A549 (cell line): Measurements from ENCODE around the gene PLEKHG7. TPM values are rescaled to one million over a fixed set of nuclear protein-coding genes. Genes with fewer than 3 reads are reported as not detected.

Experiments used
- ATAC-seq, 2 experiments: fragments of 200-7000 bp in 1 of 2; fragments of >200 bp in 1 of 2; cut with Nextera tagmentation in 1 of 2; cut with Tn5 transposase in 1 of 2; 3 replicates each; pipeline versions ENCODE4 v1.8.0 to v1.9.1; 2018 to 2020; ENCODE audit warnings: mild to moderate bottlenecking in 1 of 2, moderate library complexity in 1 of 2
- CTCF ChIA-PET: fragments of 300-600 bp; sonication (Branson Sonifier 250); formaldehyde crosslinking; extraction: SDS; loops from one replicate; lab custom pipeline; 2021; ENCODE audit warnings: antibody characterized with exemption, inconsistent platforms; lab: Yijun Ruan, JAX
- POLR2A ChIA-PET: fragments of 350-600 bp; formaldehyde crosslinking; extraction: SDS; loops from one replicate; lab custom pipeline; 2021; ENCODE audit warnings: antibody characterized with exemption, inconsistent platforms; lab: Yijun Ruan, JAX
- DNase-seq, 2 experiments: peaks; one replicate each; pipeline versions ENCODE4 v3.0.0 to v3.0.0-alpha.2; 2011 to 2016; ENCODE audit warnings: low read depth in 1 of 2, low spot score in 1 of 2
- FAIRE-seq: peaks from 2 replicates; lab custom pipeline; 2011; peaks lifted over from hg19 to GRCh38; lab: Jason Lieb, UNC
- H3K27ac ChIP-seq, 2 experiments: fragments of >200 bp; sonication (Bioruptor Twin); formaldehyde crosslinking; 3 replicates each; pipeline ENCODE4 v1.5.1; 2016 to 2017
- H3K4me1 ChIP-seq: fragments of >200 bp; sonication (Bioruptor Twin); formaldehyde crosslinking; 3 replicates; pipeline ENCODE4 v1.6.1; 2016
- H3K4me2 ChIP-seq: fragments of >200 bp; sonication (Bioruptor Twin); formaldehyde crosslinking; 3 replicates; pipeline ENCODE4 v1.6.1; 2016
- H3K4me3 ChIP-seq: fragments of >200 bp; sonication (Bioruptor Twin); formaldehyde crosslinking; 3 replicates; pipeline ENCODE4 v1.5.1; 2016
- H3K9me3 ChIP-seq: fragments of >200 bp; sonication (Bioruptor Twin); formaldehyde crosslinking; 3 replicates; pipeline ENCODE4 v1.6.1; 2016
- ATOH8 ChIP-seq: fragments of 250-450 bp; sonication (Bioruptor Pico); IDR thresholded peaks from 2 replicates; pipeline ENCODE4 v1.5.0; 2020; ENCODE audit warnings: low read depth, mild to moderate bottlenecking, moderate library complexity
- BHLHE40 ChIP-seq: IDR thresholded peaks from 2 replicates; pipeline ENCODE4 v1.6.1; 2012; ENCODE audit warnings: low read depth, low read length, inconsistent platforms
- CEBPB ChIP-seq, 2 experiments: fragments of >200 bp in 1 of 2; sonication (Bioruptor Twin) in 1 of 2; formaldehyde crosslinking in 1 of 2; IDR thresholded peaks; 2 replicates each; pipeline ENCODE4 v1.6.1; 2012 to 2016
- CHD4 ChIP-seq: fragments of 200-600 bp; sonication (generic); IDR thresholded peaks from 2 replicates; pipeline ENCODE4 v1.6.1; 2016; ENCODE audit warnings: antibody characterized with exemption, mild to moderate bottlenecking, borderline replicate concordance
- EHMT2 ChIP-seq: fragments of 200-600 bp; sonication (generic); IDR thresholded peaks from 2 replicates; pipeline ENCODE4 v1.6.1; 2016; ENCODE audit warnings: antibody characterized with exemption, low read depth, mild to moderate bottlenecking, moderate library complexity
- EP300 ChIP-seq, 2 experiments: fragments of >200 bp; sonication (Bioruptor Twin); formaldehyde crosslinking; IDR thresholded peaks; 2 replicates in 1 of 2; 3 replicates in 1 of 2; pipeline ENCODE4 v1.6.1; 2016 to 2017
- ESRRA ChIP-seq: fragments of 150-350 bp; IDR thresholded peaks from 2 replicates; pipeline ENCODE4 v1.6.1; 2014; ENCODE audit warnings: mild to moderate bottlenecking, low read length, borderline replicate concordance
- FOXS1 ChIP-seq: fragments of 250-450 bp; sonication (Bioruptor Pico); IDR thresholded peaks from 2 replicates; pipeline ENCODE4 v1.5.0; 2020; ENCODE audit warnings: mild to moderate bottlenecking, moderate library complexity
- HOXB13 ChIP-seq: fragments of 250-450 bp; sonication (Bioruptor Pico); IDR thresholded peaks from 2 replicates; pipeline ENCODE4 v1.5.0; 2020; ENCODE audit warnings: low read depth, mild to moderate bottlenecking, moderate library complexity
- HOXB5 ChIP-seq: fragments of 250-450 bp; sonication (Bioruptor Pico); IDR thresholded peaks from 2 replicates; pipeline ENCODE4 v1.5.0; 2020; ENCODE audit warnings: mild to moderate bottlenecking, moderate library complexity
- JUNB ChIP-seq: fragments of >200 bp; sonication (Bioruptor Twin); formaldehyde crosslinking; IDR thresholded peaks from 2 replicates; pipeline ENCODE4 v1.6.1; 2016
- KDM5A ChIP-seq: fragments of 200-600 bp; sonication (generic); IDR thresholded peaks from 2 replicates; pipeline ENCODE4 v1.6.1; 2016; ENCODE audit warnings: antibody characterized with exemption, mild to moderate bottlenecking
- MAX ChIP-seq: IDR thresholded peaks from 2 replicates; pipeline ENCODE4 v1.6.1; 2012
- MYC ChIP-seq: IDR thresholded peaks from 2 replicates; pipeline ENCODE4 v1.6.1; 2012; ENCODE audit warnings: mild to moderate bottlenecking, inconsistent platforms, low read length, improper control_type of control experiment, borderline replicate concordance
- PHF8 ChIP-seq: fragments of 200-600 bp; sonication (generic); IDR thresholded peaks from 2 replicates; pipeline ENCODE4 v1.6.1; 2016; ENCODE audit warnings: low read depth, mild to moderate bottlenecking, antibody characterized with exemption, moderate library complexity, borderline replicate concordance
- POLR2A ChIP-seq: IDR thresholded peaks from 2 replicates; pipeline ENCODE4 v1.6.1; 2012; ENCODE audit warnings: mild to moderate bottlenecking, low read length
- POLR2AphosphoS2 ChIP-seq: conservative IDR thresholded peaks from 2 replicates; pipeline ENCODE4 v1.6.1; 2012; ENCODE audit warnings: low read length, improper control_type of control experiment, inconsistent platforms
- RARB ChIP-seq: fragments of 250-450 bp; sonication (Bioruptor Pico); IDR thresholded peaks from 2 replicates; pipeline ENCODE4 v1.8.0; 2021; ENCODE audit warnings: mild to moderate bottlenecking, moderate library complexity
- RCOR1 ChIP-seq: fragments of 150-350 bp; IDR thresholded peaks from 2 replicates; pipeline ENCODE4 v1.6.1; 2014; ENCODE audit warnings: antibody characterized with exemption, low read length, low read depth
- RNF2 ChIP-seq: fragments of 200-600 bp; sonication (generic); IDR thresholded peaks from 2 replicates; pipeline ENCODE4 v1.6.1; 2016; ENCODE audit warnings: low read depth, mild to moderate bottlenecking, antibody characterized with exemption, moderate library complexity, borderline replicate concordance
- SMC3 ChIP-seq: fragments of >200 bp; sonication (Bioruptor Twin); formaldehyde crosslinking; IDR thresholded peaks from 3 replicates; pipeline ENCODE4 v1.6.1; 2018; ENCODE audit warnings: inconsistent platforms
- TFCP2L1 ChIP-seq: fragments of 250-450 bp; sonication (Bioruptor Pico); IDR thresholded peaks from 2 replicates; pipeline ENCODE4 v1.5.0; 2021; ENCODE audit warnings: mild to moderate bottlenecking
- TP53 ChIP-seq: fragments of 250-450 bp; sonication (Bioruptor Pico); IDR thresholded peaks from 2 replicates; pipeline ENCODE4 v1.5.0; 2021; ENCODE audit warnings: mild to moderate bottlenecking, moderate library complexity
- ZC3H11A ChIP-seq: fragments of 450-650 bp; IDR thresholded peaks from 2 replicates; pipeline ENCODE4 v1.6.1; 2014; ENCODE audit warnings: antibody characterized with exemption, mild to moderate bottlenecking
- ZNF302 ChIP-seq: fragments of 250-450 bp; sonication (Bioruptor Pico); IDR thresholded peaks from 2 replicates; pipeline ENCODE4 v1.9.0; 2021; ENCODE audit warnings: inconsistent platforms, mild to moderate bottlenecking, moderate library complexity
- WGBS: methylation state at CpG from one replicate; pipeline ENCODE4 v1.1.6; 2017; ENCODE audit errors: missing lambda C conversion rate; 5-methylcytosine and 5-hydroxymethylcytosine counted together
- polyA plus RNA-seq, 4 experiments: library from polyadenylated mRNA; depleted of rRNA in 3 of 4; stranded (reverse); fragments of >200 nt; fragmentation: RNase III in 1 of 4; extraction: RNeasy Plus Mini Kit Qiagen cat#74134 plus additional on column Dnase treatment in 1 of 4; gene quantifications; 2 replicates in 3 of 4; 3 replicates in 1 of 4; pipeline ENCODE4 v1.2.3, GENCODE V29; 2011 to 2017
- TF ChIP-seq, protein P1 (sequence below): IDR thresholded peaks from 2 replicates; pipeline ENCODE4 v1.6.1; 2012; ENCODE audit warnings: low read depth, borderline replicate concordance
- TF ChIP-seq, protein P2 (sequence below): fragments of 450-650 bp; IDR thresholded peaks from 2 replicates; pipeline ENCODE4 v1.6.1; 2014; ENCODE audit warnings: antibody characterized with exemption
- TF ChIP-seq, protein P3 (sequence below): fragments of >200 bp; sonication (Bioruptor Twin); formaldehyde crosslinking; IDR thresholded peaks from 3 replicates; pipeline ENCODE4 v1.5.1; 2016

The PLEKHG7 gene
- polyA plus RNA-seq, 2 of the 4 experiments (the other 2 are of a cell fraction): 0.03 to 0.05 TPM

GRCh38 chr12:92769124-92769901 lies 66.5 kb downstream of the PLEKHG7 start:
- ATAC-seq: no peak
- FAIRE-seq: no peak
- no peak for DNase-seq
- Histone ChIP-seq H3K4me2 (no peak overlapping the region), H3K4me3 (no peak overlapping the region), H3K4me1 (no peaks in the 10 kb centered on the region), H3K9me3 (no peaks in the 10 kb centered on the region), H3K27ac (no peak overlapping the region)
- WGBS: 97% methylated on average over 4 of the region's 4 CpGs
- TF ChIP-seq MAX (no peak), RARB (no peak), TFCP2L1 (CRISPR knock-in tag) (no peak), HOXB13 (CRISPR knock-in tag) (no peak), RCOR1 (no peak), EHMT2 (no peak), ATOH8 (CRISPR knock-in tag) (no peak), POLR2A (no peak), ESRRA (no peak), POLR2AphosphoS2 (no peak), SMC3 (no peak), KDM5A (no peak), CHD4 (no peak), MYC (no peak), HOXB5 (CRISPR knock-in tag) (no peak), ZC3H11A (no peak), PHF8 (no peak)
- TF ChIP-seq, protein P1, sequence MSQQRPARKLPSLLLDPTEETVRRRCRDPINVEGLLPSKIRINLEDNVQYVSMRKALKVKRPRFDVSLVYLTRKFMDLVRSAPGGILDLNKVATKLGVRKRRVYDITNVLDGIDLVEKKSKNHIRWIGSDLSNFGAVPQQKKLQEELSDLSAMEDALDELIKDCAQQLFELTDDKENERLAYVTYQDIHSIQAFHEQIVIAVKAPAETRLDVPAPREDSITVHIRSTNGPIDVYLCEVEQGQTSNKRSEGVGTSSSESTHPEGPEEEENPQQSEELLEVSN: no peak
- TF ChIP-seq, protein P2, sequence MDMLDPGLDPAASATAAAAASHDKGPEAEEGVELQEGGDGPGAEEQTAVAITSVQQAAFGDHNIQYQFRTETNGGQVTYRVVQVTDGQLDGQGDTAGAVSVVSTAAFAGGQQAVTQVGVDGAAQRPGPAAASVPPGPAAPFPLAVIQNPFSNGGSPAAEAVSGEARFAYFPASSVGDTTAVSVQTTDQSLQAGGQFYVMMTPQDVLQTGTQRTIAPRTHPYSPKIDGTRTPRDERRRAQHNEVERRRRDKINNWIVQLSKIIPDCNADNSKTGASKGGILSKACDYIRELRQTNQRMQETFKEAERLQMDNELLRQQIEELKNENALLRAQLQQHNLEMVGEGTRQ: no peak
- TF ChIP-seq, protein P3, sequence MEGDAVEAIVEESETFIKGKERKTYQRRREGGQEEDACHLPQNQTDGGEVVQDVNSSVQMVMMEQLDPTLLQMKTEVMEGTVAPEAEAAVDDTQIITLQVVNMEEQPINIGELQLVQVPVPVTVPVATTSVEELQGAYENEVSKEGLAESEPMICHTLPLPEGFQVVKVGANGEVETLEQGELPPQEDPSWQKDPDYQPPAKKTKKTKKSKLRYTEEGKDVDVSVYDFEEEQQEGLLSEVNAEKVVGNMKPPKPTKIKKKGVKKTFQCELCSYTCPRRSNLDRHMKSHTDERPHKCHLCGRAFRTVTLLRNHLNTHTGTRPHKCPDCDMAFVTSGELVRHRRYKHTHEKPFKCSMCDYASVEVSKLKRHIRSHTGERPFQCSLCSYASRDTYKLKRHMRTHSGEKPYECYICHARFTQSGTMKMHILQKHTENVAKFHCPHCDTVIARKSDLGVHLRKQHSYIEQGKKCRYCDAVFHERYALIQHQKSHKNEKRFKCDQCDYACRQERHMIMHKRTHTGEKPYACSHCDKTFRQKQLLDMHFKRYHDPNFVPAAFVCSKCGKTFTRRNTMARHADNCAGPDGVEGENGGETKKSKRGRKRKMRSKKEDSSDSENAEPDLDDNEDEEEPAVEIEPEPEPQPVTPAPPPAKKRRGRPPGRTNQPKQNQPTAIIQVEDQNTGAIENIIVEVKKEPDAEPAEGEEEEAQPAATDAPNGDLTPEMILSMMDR: no peak
- ChIA-PET POLR2A (no interaction called here), CTCF (interaction anchor here (0.6 to 1.5 kb wide), 4 partner anchors 17 to 1387 kb away, joined by 3 read pairs; no protein-coding TSS in a partner anchor)

- POLR2A ChIA-PET: no interaction called here
- 79% methylated on average over 1 of the region's 1 CpG for WGBS
- no peak overlapping the region for H3K27ac ChIP-seq
- no peaks in the 10 kb centered on the region for H3K9me3 ChIP-seq
- ATAC-seq (no peak), DNase-seq (no peak)
- TF ChIP-seq RNF2 (no peak), JUNB (no peak), TP53 (CRISPR knock-in tag) (no peak), MAX (no peak), TFCP2L1 (CRISPR knock-in tag) (no peak), ZNF302 (CRISPR knock-in tag) (no peak), FOXS1 (CRISPR knock-in tag) (no peak), EP300 (IDR thresholded peaks at IDR 0.05) (no peak), BHLHE40 (no peak), CEBPB (IDR thresholded peaks at IDR 0.05) (no peak)
- TF ChIP-seq, protein P1: no peak
- TF ChIP-seq, all 56 proteins: peak for 0
- no peaks in the 10 kb centered on the region for H3K4me1 ChIP-seq
- no peak for FAIRE-seq
- no peak overlapping the region for H3K4me3 ChIP-seq
- no peak overlapping the region for H3K4me2 ChIP-seq
- CTCF ChIA-PET: interaction anchor here (1.2 to 1.3 kb wide), 2 partner anchors 11 to 216 kb away, joined by 3 to 4 read pairs; no protein-coding TSS in a partner anchor
Observed at GRCh38 chr12:92771001-92771400, 68.2 kb downstream of the PLEKHG7 start.
